HepG2 (cell line): ENCODE data around the gene KIF2C. TPM values are rescaled to one million over a fixed set of nuclear protein-coding genes. Genes with fewer than 3 reads are reported as not detected.

Experiments used
- AKAP8 ChIP-seq: sonication (generic); formaldehyde crosslinking; IDR thresholded peaks from 2 replicates; pipeline ENCODE4 v1.5.1; 2020; ENCODE audit warnings: mild to moderate bottlenecking, missing genetic modification reagents
- ARNTL ChIP-seq: sonication (generic); formaldehyde crosslinking; IDR thresholded peaks from 2 replicates; pipeline ENCODE4 v1.4.0; 2020; ENCODE audit warnings: mild to moderate bottlenecking, missing genetic modification reagents
- FOSL2 ChIP-seq: sonication (generic); formaldehyde crosslinking; IDR thresholded peaks from 2 replicates; pipeline ENCODE4 v1.4.0; 2020; ENCODE audit warnings: missing genetic modification reagents
- JDP2 ChIP-seq: sonication (generic); formaldehyde crosslinking; IDR thresholded peaks from 2 replicates; pipeline ENCODE4 v1.8.1; 2022; ENCODE audit warnings: missing genetic modification reagents, borderline replicate concordance
- KDM3A ChIP-seq: IDR thresholded peaks from 2 replicates; pipeline ENCODE4 v1.6.1; 2018; ENCODE audit warnings: low read depth, missing compliant biosample characterization
- NKX3-1 ChIP-seq: sonication (generic); formaldehyde crosslinking; IDR thresholded peaks from 2 replicates; pipeline ENCODE4 v1.5.0; 2020; ENCODE audit warnings: missing genetic modification reagents
- RFX5 ChIP-seq: IDR thresholded peaks from 2 replicates; pipeline ENCODE4 v1.6.1; 2011; ENCODE audit warnings: low read depth, low read length, improper control_type of control experiment
- SALL1 ChIP-seq: sonication (generic); formaldehyde crosslinking; IDR thresholded peaks from 2 replicates; pipeline ENCODE4 v1.8.0; 2022; ENCODE audit warnings: mild to moderate bottlenecking, missing genetic modification reagents
- SIX4 ChIP-seq: sonication (generic); formaldehyde crosslinking; IDR thresholded peaks from 2 replicates; pipeline ENCODE4 v1.4.0; 2020; ENCODE audit warnings: missing genetic modification reagents
- SNAI1 ChIP-seq: sonication (generic); formaldehyde crosslinking; IDR thresholded peaks from 2 replicates; pipeline ENCODE4 v1.5.0; 2020; ENCODE audit warnings: mild to moderate bottlenecking, missing genetic modification reagents, borderline replicate concordance
- SP4 ChIP-seq: sonication (generic); formaldehyde crosslinking; IDR thresholded peaks from 2 replicates; pipeline ENCODE4 v1.8.1; 2023; ENCODE audit warnings: mild to moderate bottlenecking, missing genetic modification reagents
- SRSF1 ChIP-seq: fragments of 200-400 bp; formaldehyde crosslinking; optimal IDR thresholded peaks from 2 replicates; pipeline ENCODE3; 2017; ENCODE audit warnings: mild to moderate bottlenecking, low read depth, low read length, moderate library complexity
- TCF7 ChIP-seq: sonication (generic); IDR thresholded peaks from 2 replicates; pipeline ENCODE4 v1.6.1; 2016; ENCODE audit warnings: antibody characterized with exemption, low read depth
- TOPORS ChIP-seq: sonication (generic); formaldehyde crosslinking; IDR thresholded peaks from 2 replicates; pipeline ENCODE4 v1.8.0; 2023; ENCODE audit warnings: mild to moderate bottlenecking, missing genetic modification reagents
- ZNF678 ChIP-seq: sonication (generic); formaldehyde crosslinking; IDR thresholded peaks from 2 replicates; pipeline ENCODE4 v1.4.0; 2020; ENCODE audit warnings: mild to moderate bottlenecking, missing genetic modification reagents
- polyA plus RNA-seq, 8 experiments: library from polyadenylated mRNA; depleted of rRNA in 3 of 8; stranded (reverse) in 7 of 8; unstranded in 1 of 8; fragments of >200 nt; fragmentation: Illumina TruSeq in 4 of 8; extraction: Trizol in 4 of 8; gene quantifications; 2 replicates each; pipeline versions ENCODE4 v1.2.1 to v1.2.3, GENCODE V29; 2011 to 2016; ENCODE audit warnings: low read depth in 4 of 8, missing spikeins in 1 of 8, mixed read lengths in 1 of 8; ENCODE audit not compliant: insufficient read depth in 1 of 8
- total RNA-seq, 5 experiments: library from RNA; depleted of rRNA; stranded (reverse); fragments of >200 nt; fragmentation: Illumina TruSeq; extraction: Trizol; gene quantifications; 2 replicates each; pipeline ENCODE4 v1.2.3, GENCODE V29; 2016; ENCODE audit warnings: low read depth in 1 of 5
- TF ChIP-seq, protein P1 (sequence below): sonication (generic); formaldehyde crosslinking; IDR thresholded peaks from 2 replicates; pipeline ENCODE4 v1.4.0; 2020; ENCODE audit warnings: mild to moderate bottlenecking, missing genetic modification reagents
- TF ChIP-seq, protein P2 (sequence below): sonication (generic); formaldehyde crosslinking; IDR thresholded peaks from 2 replicates; pipeline ENCODE4 v1.8.0; 2022; ENCODE audit warnings: missing genetic modification reagents, mild to moderate bottlenecking, moderate library complexity, borderline replicate concordance
- TF ChIP-seq, protein P3 (sequence below): sonication (generic); formaldehyde crosslinking; IDR thresholded peaks from 2 replicates; pipeline ENCODE4 v1.8.1; 2023; ENCODE audit warnings: mild to moderate bottlenecking, moderate library complexity, missing genetic modification reagents
- TF ChIP-seq, protein P4 (sequence below): sonication (generic); formaldehyde crosslinking; IDR thresholded peaks from 2 replicates; pipeline ENCODE4 v1.5.0; 2020; ENCODE audit warnings: missing genetic modification reagents
- TF ChIP-seq, protein P5 (sequence below): sonication (generic); formaldehyde crosslinking; IDR thresholded peaks from 2 replicates; pipeline ENCODE4 v1.5.0; 2020; ENCODE audit warnings: mild to moderate bottlenecking, missing genetic modification reagents

The KIF2C gene
- total and polyA plus RNA-seq, 2 of the 13 experiments (the other 11 are each of a cell fraction or from before 2014, with no cell fraction given), result 29.7 to 53.7 TPM

DNA sequence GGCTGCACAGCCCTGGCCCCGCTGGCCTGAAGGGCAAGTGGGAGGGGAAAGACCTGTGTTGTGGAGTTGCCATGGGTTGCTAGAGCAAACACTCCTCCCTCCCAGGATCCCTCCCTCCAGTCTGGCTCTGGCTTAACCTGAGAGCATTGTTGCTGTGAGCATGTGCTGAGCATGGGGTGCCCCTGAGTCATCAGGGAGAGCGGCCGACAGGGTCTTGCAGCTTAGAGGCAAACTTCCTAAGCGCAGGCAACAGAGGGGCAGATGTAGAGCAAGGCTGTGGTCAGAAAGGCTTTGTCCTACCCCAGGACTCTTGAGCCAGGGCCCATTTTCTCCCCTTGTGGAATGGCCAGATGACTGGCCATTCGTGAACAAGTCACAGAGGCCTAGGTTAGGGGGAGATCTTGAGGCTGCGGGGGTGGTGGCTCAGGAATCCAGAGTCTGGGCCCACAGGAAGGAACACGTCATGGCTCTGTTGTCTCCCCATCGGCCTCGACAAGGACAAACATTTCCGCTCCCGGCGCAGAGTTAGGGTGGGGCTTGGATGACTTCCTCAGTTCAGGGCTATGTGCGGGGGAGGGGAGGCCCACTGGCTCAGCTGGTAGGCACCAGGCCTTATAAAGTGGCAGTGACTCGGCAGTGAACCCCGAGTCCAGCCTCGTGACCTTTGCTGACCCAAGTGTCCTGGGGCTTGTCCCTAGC lies 67.9 kb downstream of the KIF2C start (continued):
- TF ChIP-seq, protein P1, sequence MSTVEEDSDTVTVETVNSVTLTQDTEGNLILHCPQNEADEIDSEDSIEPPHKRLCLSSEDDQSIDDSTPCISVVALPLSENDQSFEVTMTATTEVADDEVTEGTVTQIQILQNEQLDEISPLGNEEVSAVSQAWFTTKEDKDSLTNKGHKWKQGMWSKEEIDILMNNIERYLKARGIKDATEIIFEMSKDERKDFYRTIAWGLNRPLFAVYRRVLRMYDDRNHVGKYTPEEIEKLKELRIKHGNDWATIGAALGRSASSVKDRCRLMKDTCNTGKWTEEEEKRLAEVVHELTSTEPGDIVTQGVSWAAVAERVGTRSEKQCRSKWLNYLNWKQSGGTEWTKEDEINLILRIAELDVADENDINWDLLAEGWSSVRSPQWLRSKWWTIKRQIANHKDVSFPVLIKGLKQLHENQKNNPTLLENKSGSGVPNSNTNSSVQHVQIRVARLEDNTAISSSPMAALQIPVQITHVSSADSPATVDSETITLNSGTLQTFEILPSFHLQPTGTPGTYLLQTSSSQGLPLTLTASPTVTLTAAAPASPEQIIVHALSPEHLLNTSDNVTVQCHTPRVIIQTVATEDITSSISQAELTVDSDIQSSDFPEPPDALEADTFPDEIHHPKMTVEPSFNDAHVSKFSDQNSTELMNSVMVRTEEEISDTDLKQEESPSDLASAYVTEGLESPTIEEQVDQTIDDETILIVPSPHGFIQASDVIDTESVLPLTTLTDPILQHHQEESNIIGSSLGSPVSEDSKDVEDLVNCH (CRISPR knock-in tag), result no peak
- TF ChIP-seq, protein P2, sequence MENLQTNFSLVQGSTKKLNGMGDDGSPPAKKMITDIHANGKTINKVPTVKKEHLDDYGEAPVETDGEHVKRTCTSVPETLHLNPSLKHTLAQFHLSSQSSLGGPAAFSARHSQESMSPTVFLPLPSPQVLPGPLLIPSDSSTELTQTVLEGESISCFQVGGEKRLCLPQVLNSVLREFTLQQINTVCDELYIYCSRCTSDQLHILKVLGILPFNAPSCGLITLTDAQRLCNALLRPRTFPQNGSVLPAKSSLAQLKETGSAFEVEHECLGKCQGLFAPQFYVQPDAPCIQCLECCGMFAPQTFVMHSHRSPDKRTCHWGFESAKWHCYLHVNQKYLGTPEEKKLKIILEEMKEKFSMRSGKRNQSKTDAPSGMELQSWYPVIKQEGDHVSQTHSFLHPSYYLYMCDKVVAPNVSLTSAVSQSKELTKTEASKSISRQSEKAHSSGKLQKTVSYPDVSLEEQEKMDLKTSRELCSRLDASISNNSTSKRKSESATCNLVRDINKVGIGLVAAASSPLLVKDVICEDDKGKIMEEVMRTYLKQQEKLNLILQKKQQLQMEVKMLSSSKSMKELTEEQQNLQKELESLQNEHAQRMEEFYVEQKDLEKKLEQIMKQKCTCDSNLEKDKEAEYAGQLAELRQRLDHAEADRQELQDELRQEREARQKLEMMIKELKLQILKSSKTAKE (CRISPR knock-in tag), result peak; percentile 75; the same call in 1 of the 2 replicates
- TF ChIP-seq RFX5 (peak; percentile 76; the same call in 1 of the 2 replicates), ARNTL (peak; percentile 84), NKX3-1 (CRISPR knock-in tag) (0 out of 2 replicates have a peak, but pooled peaks have one; percentile 44), JDP2 (CRISPR knock-in tag) (no peak), AKAP8 (CRISPR knock-in tag) (peak; percentile 49; the same call in 1 of the 2 replicates), SNAI1 (CRISPR knock-in tag) (0 out of 2 replicates have a peak, but pooled peaks have one; percentile 4), ZNF678 (CRISPR knock-in tag) (no peak), KDM3A (CRISPR knock-in tag) (no peak), TCF7 (peak; percentile 24; the same call in 1 of the 2 replicates), SRSF1 (no peak), SALL1 (peak; percentile 92), FOSL2 (CRISPR knock-in tag) (peak; percentile 92), TOPORS (CRISPR knock-in tag) (0 out of 2 replicates have a peak, but pooled peaks have one; percentile 59), SP4 (CRISPR knock-in tag) (peak; percentile 75), SIX4 (CRISPR knock-in tag) (no peak)
- TF ChIP-seq, protein P3, sequence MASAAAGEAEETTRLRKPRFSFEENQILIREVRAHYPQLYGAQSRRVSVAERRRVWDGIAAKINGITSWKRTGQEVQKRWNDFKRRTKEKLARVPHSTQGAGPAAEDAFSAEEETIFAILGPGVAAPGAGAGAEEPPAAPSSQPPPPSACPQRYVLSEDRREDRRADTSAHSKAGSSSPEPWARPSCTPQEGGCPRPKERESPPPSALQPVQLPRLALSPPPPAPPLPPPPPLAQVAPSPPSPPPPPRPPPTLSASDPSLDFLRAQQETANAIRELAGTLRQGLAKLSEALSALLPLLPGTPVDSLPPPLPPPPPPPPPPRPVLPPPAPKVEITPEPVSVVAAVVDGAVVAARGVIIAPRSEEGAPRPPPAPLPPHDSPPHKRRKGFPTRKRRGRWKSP, result peak; percentile 64
- TF ChIP-seq, protein P4, sequence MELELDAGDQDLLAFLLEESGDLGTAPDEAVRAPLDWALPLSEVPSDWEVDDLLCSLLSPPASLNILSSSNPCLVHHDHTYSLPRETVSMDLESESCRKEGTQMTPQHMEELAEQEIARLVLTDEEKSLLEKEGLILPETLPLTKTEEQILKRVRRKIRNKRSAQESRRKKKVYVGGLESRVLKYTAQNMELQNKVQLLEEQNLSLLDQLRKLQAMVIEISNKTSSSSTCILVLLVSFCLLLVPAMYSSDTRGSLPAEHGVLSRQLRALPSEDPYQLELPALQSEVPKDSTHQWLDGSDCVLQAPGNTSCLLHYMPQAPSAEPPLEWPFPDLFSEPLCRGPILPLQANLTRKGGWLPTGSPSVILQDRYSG (CRISPR knock-in tag), result no peak
- TF ChIP-seq, protein P5, sequence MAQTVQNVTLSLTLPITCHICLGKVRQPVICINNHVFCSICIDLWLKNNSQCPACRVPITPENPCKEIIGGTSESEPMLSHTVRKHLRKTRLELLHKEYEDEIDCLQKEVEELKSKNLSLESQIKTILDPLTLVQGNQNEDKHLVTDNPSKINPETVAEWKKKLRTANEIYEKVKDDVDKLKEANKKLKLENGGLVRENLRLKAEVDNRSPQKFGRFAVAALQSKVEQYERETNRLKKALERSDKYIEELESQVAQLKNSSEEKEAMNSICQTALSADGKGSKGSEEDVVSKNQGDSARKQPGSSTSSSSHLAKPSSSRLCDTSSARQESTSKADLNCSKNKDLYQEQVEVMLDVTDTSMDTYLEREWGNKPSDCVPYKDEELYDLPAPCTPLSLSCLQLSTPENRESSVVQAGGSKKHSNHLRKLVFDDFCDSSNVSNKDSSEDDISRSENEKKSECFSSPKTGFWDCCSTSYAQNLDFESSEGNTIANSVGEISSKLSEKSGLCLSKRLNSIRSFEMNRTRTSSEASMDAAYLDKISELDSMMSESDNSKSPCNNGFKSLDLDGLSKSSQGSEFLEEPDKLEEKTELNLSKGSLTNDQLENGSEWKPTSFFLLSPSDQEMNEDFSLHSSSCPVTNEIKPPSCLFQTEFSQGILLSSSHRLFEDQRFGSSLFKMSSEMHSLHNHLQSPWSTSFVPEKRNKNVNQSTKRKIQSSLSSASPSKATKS (CRISPR knock-in tag), result peak; percentile 92; the same call in 1 of the 2 replicates
